ENCODE measurements around the gene F12.
"Not testable (repeated sequence)": the region's sequence is repeated elsewhere in the genome, so short reads cannot be mapped to it uniquely, and the experiment has no call there.

F12 gene

GRCh38 chr5:177389241-177390169 is 19.9 kb downstream of the F12 start:
- peak in 1 of 56 donors; percentile 4 for DNase-seq

- DNase-seq = no peak
Observed at GRCh38 chr5:177388521-177389052, 20.8 kb downstream of the F12 start.

GRCh38 chr5:177387405-177387804 is 22.0 kb downstream of the F12 start:
- no peak for DNase-seq

- no peak for DNase-seq
Observed at GRCh38 chr5:177386542-177386941, 22.8 kb downstream of the F12 start.

GRCh38 chr5:177385720-177386119 is 23.6 kb downstream of the F12 start:
- DNase-seq = no peak

GRCh38 chr5:177384134-177384533 is 25.2 kb downstream of the F12 start, which contains the start of gene SLC34A1:
TSS of gene SLC34A1 (plus strand) at chr5:177384434. CDS start at chr5:177385742, 1,308 bp downstream.
- no peak for DNase-seq

- peak in 8 of 56 donors; percentile 16 to 44 (median 30) for DNase-seq
Observed at GRCh38 chr5:177383181-177383580, 26.2 kb downstream of the F12 start.

GRCh38 chr5:177382423-177383029 is 26.8 kb downstream of the F12 start:
- peak in 22 of 56 donors; percentile 9 to 44 (median 22) for DNase-seq

GRCh38 chr5:177380805-177381126 is 28.6 kb downstream of the F12 start:
- no peak for DNase-seq

- DNase-seq = peak in 6 of 56 donors; percentile 7 to 27 (median 21)
Observed at GRCh38 chr5:177378884-177379883, 30.2 kb downstream of the F12 start.

- no peak for DNase-seq
Observed at GRCh38 chr5:177377851-177378776, 31.2 kb downstream of the F12 start.

GRCh38 chr5:177376107-177376506 is 33.3 kb downstream of the F12 start:
- DNase-seq = no peak

GRCh38 chr5:177375516-177375915 is 33.8 kb downstream of the F12 start:
- not testable (repeated sequence) for DNase-seq

GRCh38 chr5:177374211-177374610 is 35.2 kb downstream of the F12 start:
- no peak for DNase-seq

- DNase-seq = no peak
Observed at GRCh38 chr5:177373806-177374205, 35.6 kb downstream of the F12 start.

- DNase-seq = no peak
Observed at GRCh38 chr5:177372910-177373309, 36.5 kb downstream of the F12 start.

- no peak for DNase-seq
Observed at GRCh38 chr5:177372034-177372896, 37.1 kb downstream of the F12 start.

- DNase-seq = no peak
Observed at GRCh38 chr5:177371120-177372033, 38.0 kb downstream of the F12 start.
